ENCODE data around the gene ZNF260.

The ZNF260 gene

DNA sequence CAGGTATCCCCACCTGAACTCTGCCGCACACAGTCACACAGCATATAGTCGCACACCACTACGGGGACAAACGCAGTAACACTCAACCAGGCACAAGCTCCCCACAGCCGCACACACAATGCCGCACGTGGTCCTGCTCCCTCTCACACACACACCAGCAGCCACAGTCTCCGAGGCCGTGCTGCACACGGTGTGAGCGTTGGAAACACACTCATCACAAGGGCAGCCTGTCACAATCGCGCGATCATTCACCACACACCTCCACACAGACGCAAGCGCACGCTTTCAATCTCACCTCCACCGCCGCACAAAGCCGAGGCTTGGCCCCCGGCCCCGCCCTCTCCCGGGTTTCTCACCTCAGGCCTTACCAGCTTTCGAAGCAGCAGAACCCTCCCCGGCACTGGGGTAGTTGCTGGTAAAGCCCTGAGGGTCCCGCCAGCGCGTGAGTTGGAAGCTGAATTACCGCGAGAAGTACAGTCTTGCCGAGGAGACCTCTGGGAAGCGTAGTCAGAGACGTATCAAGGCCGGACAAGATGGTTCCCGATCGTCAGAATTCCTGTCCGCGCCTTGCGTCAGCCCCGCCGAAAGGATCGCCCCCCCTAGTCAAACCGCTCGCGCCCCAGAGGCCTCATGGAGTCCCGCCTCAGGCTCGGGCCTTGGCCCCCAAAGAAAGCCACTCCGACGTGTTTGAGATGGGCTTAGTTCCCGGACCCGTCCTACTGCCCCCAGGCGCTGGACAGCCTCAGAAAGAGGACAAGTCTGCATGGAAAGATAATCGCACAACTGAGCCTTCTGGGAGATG is 38.8 kb downstream of the ZNF260 start, which contains the start of gene ZNF566:
ZNF566 (minus strand) TSS at position 444 of the 802 bp plus-strand sequence. CDS start 13,004 bp downstream, outside the sequence.
- peak; percentile 89 for DNase-seq

GRCh38 chr19:36488846-36489117 is 39.3 kb downstream of the ZNF260 start:
- no peak for DNase-seq

GRCh38 chr19:36488118-36488845 is 39.8 kb downstream of the ZNF260 start:
- DNase-seq: no peak

- DNase-seq: no peak
These were observed 44.4 kb downstream of the ZNF260 start for GRCh38 chr19:36483653-36484052.

DNA sequence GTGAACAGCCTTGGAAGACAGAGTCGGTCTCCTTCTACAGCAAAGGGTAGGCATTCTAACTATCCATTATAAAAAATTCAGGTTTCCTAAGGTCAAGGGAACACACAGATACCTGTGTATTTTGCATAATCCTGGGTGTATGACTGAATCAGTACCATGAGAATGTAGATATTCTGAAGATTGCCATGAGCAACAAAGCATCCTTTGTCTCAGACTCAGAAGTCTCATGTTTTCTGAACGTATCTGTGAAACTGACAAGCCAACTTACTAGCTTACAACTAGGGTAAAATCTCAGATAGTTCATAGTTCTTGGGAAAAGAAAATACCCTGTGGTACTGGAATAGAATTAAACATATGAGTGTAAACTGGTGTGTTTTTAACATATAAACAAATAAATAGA is 45.2 kb downstream of the ZNF260 start:
- DNase-seq: no peak

Data from activated CD4-positive, alpha-beta T cell treated with anti-CD3 and anti-CD28 coated beads for 1 hour (primary cell).